KG1 (cell line): ENCODE results near the gene TMEM42.
"Not testable (repeated sequence)": the region's sequence is repeated elsewhere in the genome, so short reads cannot be mapped to it uniquely, and the experiment has no call there.

Experiments used
- DNase-seq: peaks from one replicate; lab custom pipeline; 2025; lab: John Stamatoyannopoulos, UW

The TMEM42 gene

DNA sequence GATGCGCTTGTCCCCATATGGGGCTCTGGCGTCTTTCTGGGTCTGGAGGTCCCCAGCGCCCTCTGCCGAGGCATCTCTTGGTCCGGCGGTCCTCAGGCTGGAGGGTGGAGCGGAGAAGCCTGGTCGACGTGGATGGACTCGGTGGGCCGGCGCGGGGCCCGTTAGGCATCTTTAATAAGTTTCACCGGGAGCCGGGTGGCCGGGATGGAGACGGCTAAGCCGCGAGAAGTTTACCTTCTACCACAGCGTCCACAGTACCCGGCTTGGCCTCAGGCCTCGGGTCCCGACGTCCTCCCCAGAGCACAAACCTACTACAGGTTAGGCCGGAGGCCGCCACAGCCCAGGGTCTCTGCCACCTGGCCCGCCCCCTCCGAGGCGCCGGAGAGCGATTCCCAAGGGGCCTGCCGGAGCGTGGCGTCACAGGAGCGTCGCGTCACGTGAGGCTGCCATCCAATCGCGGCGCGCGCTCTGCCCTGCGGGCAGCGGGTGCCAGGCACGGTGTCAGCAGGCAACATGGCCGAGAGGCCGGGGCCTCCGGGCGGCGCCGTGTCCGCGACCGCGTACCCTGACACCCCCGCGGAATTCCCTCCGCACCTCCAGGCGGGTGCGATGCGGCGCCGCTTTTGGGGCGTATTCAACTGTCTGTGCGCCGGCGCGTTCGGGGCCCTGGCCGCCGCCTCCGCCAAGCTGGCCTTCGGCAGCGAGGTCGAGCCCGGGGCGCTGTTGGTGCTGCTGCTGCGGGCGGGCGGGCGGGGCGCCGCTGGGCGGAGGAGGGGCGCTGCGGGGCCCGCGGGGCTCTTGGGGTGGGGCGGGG, at the start of gene TMEM42:
TSS of gene TMEM42 (plus strand) at position 501 of the 814 bp plus-strand sequence. CDS start at position 514, 13 bp downstream.
- peak; percentile 88 for DNase-seq

DNA sequence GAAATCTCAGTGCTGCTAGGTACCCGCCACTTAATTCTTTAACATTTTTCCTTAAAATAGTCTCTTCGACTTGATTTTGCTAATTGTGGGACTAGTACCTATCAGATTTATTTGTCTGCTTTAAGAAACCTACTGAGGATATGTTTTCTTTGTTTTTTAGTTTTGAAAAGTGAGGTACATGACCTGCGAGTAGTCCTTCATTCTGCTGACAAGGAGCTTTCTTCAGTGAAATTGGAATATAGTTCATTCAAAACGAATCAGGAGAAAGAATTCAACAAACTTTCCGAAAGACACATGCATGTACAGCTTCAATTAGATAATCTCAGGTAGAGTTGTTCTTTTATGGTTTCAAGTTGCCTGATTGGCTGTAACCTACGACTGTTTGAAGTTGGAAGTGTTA, 47.0 kb upstream of the TMEM42 start:
- DNase-seq, result no peak

- DNase-seq, result not testable (repeated sequence)
Measured at GRCh38 chr3:44816334-44816733, 45.4 kb upstream of the TMEM42 start.

- DNase-seq, result not testable (repeated sequence)
Measured at GRCh38 chr3:44821206-44821605, 40.5 kb upstream of the TMEM42 start.

- no peak for DNase-seq
Measured at GRCh38 chr3:44825264-44825925, 36.3 kb upstream of the TMEM42 start.

DNA sequence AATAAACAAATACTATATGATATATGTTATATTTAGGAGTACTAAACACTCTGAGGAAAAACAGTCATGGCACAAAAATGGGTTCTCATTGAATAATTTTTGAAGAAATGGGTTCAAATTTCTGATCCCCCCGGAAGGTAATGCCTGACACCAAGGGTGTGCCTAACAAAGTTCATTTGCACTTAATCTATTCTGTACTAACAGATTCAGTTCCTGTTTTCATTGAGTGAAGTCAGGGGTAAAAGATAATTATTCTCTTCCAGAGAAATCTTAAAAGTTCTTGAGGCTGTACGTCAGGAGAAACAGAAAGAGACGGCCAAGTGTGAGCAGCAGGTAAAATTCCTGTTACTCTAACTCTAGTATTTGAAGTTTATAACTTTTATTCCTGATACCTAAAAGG, 34.5 kb upstream of the TMEM42 start:
- no peak for DNase-seq

DNA sequence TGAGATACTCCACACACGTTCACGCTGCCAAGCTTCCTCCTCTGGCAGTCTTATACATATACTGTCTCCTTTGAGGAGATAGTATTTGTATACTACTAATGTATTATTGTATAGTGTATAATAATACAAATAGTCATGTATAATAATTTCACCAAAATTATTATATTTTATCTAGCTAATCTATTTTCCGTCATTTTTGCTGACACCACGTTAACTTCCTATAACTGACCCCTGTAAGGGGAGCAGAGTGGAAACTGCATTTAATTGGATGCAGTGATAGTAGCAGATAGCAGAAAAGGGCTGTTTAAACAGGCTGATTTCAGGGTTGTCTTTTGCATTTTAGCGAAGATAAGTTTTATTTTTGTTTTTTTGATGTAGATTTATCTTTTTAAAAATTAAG, 30.5 kb upstream of the TMEM42 start:
- DNase-seq, result no peak

GRCh38 chr3:44832032-44832431, 29.7 kb upstream of the TMEM42 start:
- DNase-seq, result no peak

- DNase-seq, result no peak
Measured at GRCh38 chr3:44832965-44833364, 28.7 kb upstream of the TMEM42 start.

- no peak for DNase-seq
Measured at GRCh38 chr3:44833394-44833793, 28.3 kb upstream of the TMEM42 start.

DNA sequence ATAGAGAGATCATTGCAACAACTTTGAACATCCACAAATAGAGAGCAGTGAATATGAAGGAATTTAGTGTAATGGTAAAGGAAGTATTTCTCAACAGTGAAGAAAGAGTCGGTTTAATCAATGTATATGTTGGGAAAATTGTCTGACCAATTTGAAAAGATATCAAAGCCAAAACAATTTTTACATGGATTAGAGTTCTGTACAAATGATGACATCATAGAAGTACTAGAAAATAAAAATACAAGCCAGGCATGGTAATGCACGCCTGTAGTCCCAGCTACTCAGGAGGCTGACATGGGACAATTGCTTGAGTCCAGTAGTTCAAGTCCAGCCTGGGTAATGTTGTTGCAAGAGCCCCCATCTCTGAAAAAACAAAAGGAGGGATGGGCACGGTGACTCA, 26.0 kb upstream of the TMEM42 start:
- no peak for DNase-seq

- DNase-seq, result no peak
Measured at GRCh38 chr3:44842376-44842775, 19.3 kb upstream of the TMEM42 start.

DNA sequence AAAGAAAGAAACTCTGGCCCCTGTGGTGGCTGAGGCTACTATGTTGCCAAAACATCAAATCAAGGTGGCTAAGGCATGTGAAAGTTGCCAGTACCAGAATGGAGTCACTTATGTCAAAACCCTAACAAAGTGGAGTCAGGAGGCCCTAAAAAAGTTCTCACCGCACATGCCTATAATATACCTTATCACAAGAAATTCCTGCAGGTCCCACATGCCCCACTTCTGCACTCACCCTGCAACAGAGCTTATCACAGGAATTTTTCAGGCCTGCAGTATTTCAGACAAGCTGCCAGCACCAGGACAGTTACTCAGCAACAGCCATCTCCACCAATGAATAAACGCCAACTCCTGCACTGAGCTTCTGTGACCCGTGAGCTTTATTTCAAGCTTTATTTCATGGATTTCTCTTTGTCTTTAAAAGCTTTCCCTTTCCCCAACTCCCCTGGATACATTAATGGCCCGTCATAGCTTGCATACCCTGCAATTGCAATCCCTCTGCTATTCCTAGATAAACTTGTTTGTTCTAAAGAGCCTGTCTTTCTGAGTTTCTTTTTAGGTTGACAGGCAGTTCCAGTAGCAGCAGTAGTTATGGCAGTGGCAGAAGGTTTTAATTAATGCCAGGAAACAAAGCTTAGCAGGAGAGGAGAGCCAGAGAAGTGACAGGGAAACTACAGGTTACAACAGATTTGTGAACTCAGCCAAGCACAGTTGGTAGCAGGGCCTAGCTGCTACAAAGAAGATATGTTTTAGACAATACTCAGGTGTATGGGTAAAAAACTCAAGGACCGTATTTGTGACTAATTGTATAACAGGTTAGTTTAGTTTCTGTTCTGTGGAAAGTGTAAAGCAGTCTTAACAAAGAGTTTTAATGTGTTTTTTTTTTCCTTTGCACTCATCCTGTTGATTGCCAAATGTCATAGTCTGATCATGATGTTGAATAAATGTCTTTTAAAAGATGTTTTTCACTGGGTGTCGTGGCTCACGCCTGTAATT, 15.9 kb upstream of the TMEM42 start:
- DNase-seq, result no peak

DNA sequence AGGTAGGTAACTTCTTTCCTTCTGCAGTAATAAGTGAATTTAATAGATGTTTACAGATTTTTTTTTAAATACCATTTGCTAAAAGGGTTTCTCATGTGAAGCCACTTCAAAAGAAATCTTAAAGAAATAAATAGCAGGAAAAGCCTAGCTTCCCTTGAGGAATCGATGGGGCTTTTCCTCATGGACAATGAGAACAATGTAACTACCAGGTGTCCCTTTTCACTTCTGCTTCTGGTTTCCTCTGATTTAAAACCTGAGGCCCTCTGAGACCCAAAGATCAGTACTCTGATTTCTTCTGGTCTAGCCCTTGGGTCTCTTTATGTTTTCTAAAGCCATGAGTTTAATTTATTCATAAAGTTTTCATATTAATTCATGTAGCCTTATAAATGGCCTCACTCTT, 13.1 kb upstream of the TMEM42 start:
- DNase-seq, result no peak

- not testable (repeated sequence) for DNase-seq
Measured at GRCh38 chr3:44856663-44857062, 5.0 kb upstream of the TMEM42 start.

- DNase-seq, result no peak
Measured at GRCh38 chr3:44860117-44860516, 1.6 kb upstream of the TMEM42 start.

DNA sequence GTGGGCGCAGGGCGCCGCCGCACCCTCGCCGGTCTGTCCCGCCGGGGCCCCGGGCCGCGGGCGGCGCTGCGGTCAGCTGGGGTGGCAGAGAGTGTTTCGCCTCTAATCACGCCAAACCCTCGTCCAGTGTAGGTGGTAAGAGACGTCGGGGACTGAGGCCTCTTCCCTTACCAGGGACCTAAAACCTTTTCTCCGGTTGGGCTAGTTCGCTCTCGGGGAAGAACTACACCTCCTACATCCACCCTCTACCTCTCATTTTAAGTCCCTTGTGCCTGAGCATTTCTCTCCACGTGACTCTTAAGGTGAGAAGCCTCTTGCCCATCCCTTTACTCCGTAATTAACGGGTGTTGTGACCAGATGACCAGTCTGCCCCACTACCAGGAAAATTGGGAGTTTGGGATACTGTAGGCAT, 520 bp downstream of the TMEM42 start:
- DNase-seq, result no peak

- DNase-seq, result no peak
Measured at GRCh38 chr3:44865272-44866035, 3.7 kb downstream of the TMEM42 start.

GRCh38 chr3:44867421-44868111, 5.9 kb downstream of the TMEM42 start:
- no peak for DNase-seq

GRCh38 chr3:44870375-44871061, 8.8 kb downstream of the TMEM42 start:
- no peak for DNase-seq
